SJCRH30 (cell line): ENCODE data around the gene SRD5A3. TPM values are rescaled to one million over a fixed set of nuclear protein-coding genes. Genes with fewer than 3 reads are reported as not detected.
"Not testable (repeated sequence)": the region's sequence is repeated elsewhere in the genome, so short reads cannot be mapped to it uniquely, and the experiment has no call there.

Source experiments
- DNase-seq, 2 experiments: peaks; one replicate each; pipeline ENCODE4 v3.0.0-alpha.2; 2015 to 2020
- H3K27ac ChIP-seq: fragments of 250-450 bp; sonication (Bioruptor Pico); 2 replicates; pipeline ENCODE4 v1.5.1; 2020; ENCODE audit warnings: mild to moderate bottlenecking, moderate library complexity
- H3K27me3 ChIP-seq: fragments of 250-450 bp; sonication (Bioruptor Pico); 2 replicates; pipeline ENCODE4 v1.5.1; 2020; ENCODE audit warnings: mild to moderate bottlenecking, moderate library complexity
- H3K36me3 ChIP-seq: fragments of 250-450 bp; sonication (Bioruptor Pico); 2 replicates; pipeline ENCODE4 v1.5.1; 2020; ENCODE audit warnings: mild to moderate bottlenecking, moderate library complexity
- H3K4me1 ChIP-seq: fragments of 250-450 bp; sonication (Bioruptor Pico); 2 replicates; pipeline ENCODE4 v1.5.1; 2020; ENCODE audit warnings: mild to moderate bottlenecking, moderate library complexity
- H3K4me3 ChIP-seq: fragments of 250-450 bp; sonication (Bioruptor Pico); 2 replicates; pipeline ENCODE4 v1.5.1; 2020; ENCODE audit warnings: mild to moderate bottlenecking, moderate library complexity
- H3K9me3 ChIP-seq: fragments of 250-450 bp; sonication (Bioruptor Pico); replicated peaks from 2 replicates; pipeline ENCODE4 v1.5.1; 2020; ENCODE audit warnings: mild to moderate bottlenecking, moderate library complexity
- total RNA-seq: library from RNA; depleted of rRNA; stranded (reverse); fragments of >200 nt; shearing (Covaris generic); gene quantifications from 2 replicates; pipeline ENCODE4 v1.2.3, GENCODE V29; 2014

SRD5A3 gene
- total RNA-seq, 1 experiment from 2014 or later: 5.8 TPM

DNA sequence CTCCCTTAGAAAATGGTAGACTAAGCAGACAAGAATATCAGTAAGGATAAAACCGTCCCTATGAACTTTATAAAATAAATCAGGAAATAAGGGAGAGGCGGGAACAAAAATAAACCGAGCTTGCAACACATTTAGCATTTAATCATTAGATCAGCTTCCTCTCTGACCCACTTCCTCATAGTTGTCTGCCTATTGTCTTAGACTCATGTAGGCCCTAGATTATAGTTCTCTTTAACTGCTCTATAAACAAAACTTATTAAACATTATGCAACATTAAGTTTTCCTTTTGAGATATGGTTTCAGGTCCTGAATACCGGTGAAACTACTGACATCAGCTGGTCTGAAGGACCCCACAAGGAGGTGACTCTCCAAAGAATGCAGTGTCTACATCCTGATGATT is 15.8 kb upstream of the SRD5A3 start:
- Histone ChIP-seq H3K36me3 (no peaks in the 10 kb centered on the region), H3K9me3 (peaks cover 4% of the 10 kb centered on the region; the same call in 1 of the 2 replicates), H3K4me3 (no peak overlapping the region), H3K27me3 (no peaks in the 10 kb centered on the region), H3K27ac (no peak overlapping the region), H3K4me1 (no peaks in the 10 kb centered on the region)
- DNase-seq: no peak

DNA sequence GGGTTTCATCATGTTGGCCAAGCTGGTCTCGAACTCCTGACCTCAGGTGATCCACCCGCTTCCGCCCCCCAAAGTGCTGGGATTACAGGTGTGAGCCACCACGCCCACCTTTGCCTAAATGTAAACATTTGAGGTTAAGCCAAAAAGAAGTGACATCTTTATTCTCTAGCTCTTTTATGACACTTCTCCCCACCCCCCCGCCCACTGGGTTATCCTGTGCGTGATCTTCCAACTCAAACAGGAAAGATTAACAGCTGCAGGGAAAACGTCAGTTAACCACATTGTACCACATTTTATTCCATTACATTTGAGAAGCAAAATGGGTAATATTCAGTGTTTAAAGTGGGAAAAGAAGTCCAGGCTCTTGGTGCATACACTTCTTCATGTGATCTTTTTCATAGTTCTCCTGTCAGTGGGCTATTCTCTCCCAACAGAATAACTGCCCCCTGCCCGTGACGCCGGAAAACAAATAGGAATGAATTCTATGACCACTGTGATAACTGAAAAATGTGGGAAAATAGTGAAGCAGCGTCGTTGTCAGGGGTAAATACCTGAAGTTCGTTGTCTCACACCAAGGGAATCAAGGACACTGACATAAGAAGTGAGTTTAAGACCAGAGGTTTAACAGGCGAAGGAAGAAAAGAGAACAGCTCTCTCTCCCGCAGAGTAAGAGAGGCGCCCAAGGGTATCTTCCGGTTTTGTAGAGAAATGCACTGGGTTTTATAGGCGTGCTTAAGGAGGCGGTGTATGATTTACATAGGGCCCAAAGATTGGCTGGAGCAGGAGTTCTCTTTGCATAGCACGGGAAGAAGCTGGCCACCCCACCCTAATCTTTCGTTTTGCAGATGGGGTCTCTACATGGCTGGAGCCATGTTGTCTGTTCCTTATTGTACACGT is 9.7 kb upstream of the SRD5A3 start:
- H3K9me3 ChIP-seq: no peaks in the 10 kb centered on the region
- peak in 1 of 2 experiments; percentile 9 for DNase-seq
- no peaks in the 10 kb centered on the region for H3K4me1 ChIP-seq
- no peak overlapping the region for H3K27ac ChIP-seq
- H3K4me3 ChIP-seq: no peak overlapping the region
- no peaks in the 10 kb centered on the region for H3K36me3 ChIP-seq
- H3K27me3 ChIP-seq: no peaks in the 10 kb centered on the region

DNA sequence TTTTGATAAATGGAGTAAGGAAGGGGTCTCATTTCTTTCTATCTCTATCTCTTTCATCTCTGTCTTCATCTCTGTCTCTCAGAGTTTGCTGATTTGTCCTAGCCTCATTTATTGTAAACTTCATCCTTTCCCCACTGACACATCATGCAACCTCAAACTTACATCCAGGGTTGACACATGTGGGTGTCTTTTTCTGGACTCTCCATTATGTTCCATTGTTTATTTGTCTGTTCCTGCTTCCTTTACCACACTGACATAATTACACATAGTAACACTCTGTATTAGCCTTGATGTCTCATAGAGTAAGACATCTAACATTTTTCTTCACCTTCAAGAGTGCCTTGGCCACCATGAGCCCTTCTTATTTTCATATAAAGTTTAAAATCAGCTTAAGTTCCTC is 8.1 kb upstream of the SRD5A3 start:
- Histone ChIP-seq H3K36me3 (no peaks in the 10 kb centered on the region), H3K9me3 (no peaks in the 10 kb centered on the region), H3K4me3 (no peak overlapping the region), H3K27me3 (no peaks in the 10 kb centered on the region), H3K27ac (no peak overlapping the region), H3K4me1 (no peaks in the 10 kb centered on the region)
- no peak for DNase-seq

DNA sequence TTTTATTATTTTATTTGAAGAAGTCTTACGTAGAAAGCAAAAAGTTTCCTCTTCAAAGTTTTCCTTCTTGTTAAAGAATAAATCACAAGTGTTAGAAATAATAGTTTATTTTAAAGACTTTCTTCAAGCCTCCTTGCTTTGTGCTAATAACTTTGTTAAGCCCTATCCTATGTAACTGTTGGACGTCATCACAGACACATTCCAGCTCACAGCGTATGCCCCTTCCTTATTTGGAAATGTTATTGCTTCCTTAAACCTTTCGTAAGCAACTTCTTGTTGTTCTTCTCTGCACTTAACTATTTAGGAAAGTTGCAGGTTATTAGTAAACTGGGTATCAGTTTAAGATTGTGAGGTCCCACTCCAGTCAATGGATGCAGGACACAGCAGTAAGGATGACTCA is 7.6 kb upstream of the SRD5A3 start:
- no peak for DNase-seq
- Histone ChIP-seq H3K27ac (no peak overlapping the region), H3K4me3 (no peak overlapping the region), H3K27me3 (no peaks in the 10 kb centered on the region), H3K9me3 (no peaks in the 10 kb centered on the region), H3K4me1 (no peaks in the 10 kb centered on the region), H3K36me3 (no peaks in the 10 kb centered on the region)

DNA sequence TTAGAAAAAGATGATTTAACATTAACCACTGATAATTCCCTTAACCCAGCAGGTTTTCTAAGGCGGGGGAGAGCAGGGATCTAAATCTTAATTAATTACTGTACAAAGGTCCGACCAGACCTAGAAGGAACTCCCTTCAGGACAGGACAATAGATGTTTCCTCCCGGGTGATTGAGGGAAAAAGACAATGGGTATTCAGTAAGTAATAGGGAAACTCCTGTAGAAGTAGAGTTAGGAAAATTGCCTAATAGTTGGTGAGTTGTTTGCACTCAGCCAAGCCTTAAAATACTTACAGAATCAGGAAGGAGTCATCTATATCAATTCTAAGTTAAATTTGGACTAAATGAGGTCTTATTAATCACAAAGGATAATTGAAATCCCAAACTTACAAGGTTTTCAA is 5.8 kb upstream of the SRD5A3 start:
- H3K4me1 ChIP-seq: peaks cover 3% of the 10 kb centered on the region

DNA sequence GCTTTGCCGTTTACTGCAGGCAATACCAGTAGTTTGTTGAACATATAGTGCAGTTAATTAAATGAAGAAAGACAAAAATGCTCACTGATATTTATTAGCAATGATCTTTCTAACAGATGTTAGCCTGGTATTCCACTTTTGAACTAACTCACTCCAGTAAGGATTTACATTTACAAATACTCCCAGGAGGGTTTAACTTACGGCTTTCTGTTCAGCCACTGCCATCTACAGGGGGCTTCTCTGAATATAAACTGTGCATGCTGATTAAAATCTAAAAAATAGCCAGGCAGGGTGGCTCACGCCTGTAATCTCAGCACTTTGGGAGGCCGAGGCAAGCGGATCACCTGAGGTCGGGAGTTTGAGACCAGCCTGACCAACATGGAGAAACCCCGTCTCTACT is 2.2 kb upstream of the SRD5A3 start:
- Histone ChIP-seq H3K9me3 (no peaks in the 10 kb centered on the region), H3K4me1 (peaks cover 8% of the 10 kb centered on the region), H3K36me3 (no peaks in the 10 kb centered on the region), H3K27ac (no peak overlapping the region), H3K4me3 (no peak overlapping the region), H3K27me3 (no peaks in the 10 kb centered on the region)
- DNase-seq: peak in 1 of 2 experiments; percentile 37

More for the DNA sequence above, 5.8 kb upstream of the SRD5A3 start:
- Histone ChIP-seq H3K36me3 (no peaks in the 10 kb centered on the region), H3K27me3 (no peaks in the 10 kb centered on the region), H3K4me3 (no peak overlapping the region), H3K9me3 (no peaks in the 10 kb centered on the region), H3K27ac (no peak overlapping the region)
- DNase-seq: no peak

DNA sequence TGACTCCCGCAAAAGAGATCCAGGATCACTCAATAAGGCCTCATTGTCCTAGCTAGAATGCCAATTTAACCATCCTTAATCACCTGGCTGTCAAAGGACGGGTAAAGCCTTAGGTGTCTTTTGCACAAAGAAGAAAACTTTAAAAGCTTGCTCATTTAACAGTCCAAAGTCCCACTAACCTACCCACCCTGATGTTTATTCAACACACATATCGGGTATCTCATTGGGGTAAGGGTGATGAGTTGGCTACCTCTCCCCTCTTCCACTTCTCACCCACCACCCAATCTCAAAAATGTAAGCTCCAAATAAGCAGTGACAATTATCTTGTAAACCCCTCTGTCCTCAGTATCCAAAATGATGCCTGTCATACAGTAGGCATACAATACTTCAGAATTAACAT is 988 bp upstream of the SRD5A3 start:
- H3K36me3 ChIP-seq: no peaks in the 10 kb centered on the region
- H3K27ac ChIP-seq: no peak overlapping the region
- no peaks in the 10 kb centered on the region for H3K27me3 ChIP-seq
- peaks cover 8% of the 10 kb centered on the region for H3K4me1 ChIP-seq
- H3K4me3 ChIP-seq: no peak overlapping the region
- H3K9me3 ChIP-seq: no peaks in the 10 kb centered on the region
- no peak for DNase-seq

DNA sequence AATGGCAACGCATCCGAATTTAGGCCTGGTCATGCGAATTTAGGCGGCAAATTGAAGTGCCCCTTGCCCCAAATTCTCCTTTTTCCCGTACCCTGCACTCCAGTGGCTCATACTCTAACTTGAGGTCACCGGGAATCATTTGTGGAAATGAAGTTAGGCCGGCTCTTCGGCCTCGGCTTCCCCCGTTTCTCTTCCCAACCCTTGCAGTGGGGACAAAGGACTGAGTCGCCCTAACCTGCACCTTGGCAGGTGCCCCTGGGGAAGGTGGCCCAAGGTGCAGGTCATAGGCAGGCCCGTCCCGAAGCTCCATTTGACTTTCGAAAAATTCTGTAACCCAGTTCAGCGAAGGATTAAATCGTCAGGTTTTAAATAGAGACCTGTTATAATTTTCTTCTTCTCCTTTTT is 811 bp downstream of the SRD5A3 start:
- DNase-seq: no peak
- no peaks in the 10 kb centered on the region for H3K27me3 ChIP-seq
- H3K9me3 ChIP-seq: no peaks in the 10 kb centered on the region
- no peaks in the 10 kb centered on the region for H3K36me3 ChIP-seq
- peak overlapping the region; percentile 69 for H3K4me3 ChIP-seq
- H3K4me1 ChIP-seq: peaks cover 8% of the 10 kb centered on the region
- H3K27ac ChIP-seq: peak overlapping the region; percentile 66; the same call in 1 of the 2 replicates

DNA sequence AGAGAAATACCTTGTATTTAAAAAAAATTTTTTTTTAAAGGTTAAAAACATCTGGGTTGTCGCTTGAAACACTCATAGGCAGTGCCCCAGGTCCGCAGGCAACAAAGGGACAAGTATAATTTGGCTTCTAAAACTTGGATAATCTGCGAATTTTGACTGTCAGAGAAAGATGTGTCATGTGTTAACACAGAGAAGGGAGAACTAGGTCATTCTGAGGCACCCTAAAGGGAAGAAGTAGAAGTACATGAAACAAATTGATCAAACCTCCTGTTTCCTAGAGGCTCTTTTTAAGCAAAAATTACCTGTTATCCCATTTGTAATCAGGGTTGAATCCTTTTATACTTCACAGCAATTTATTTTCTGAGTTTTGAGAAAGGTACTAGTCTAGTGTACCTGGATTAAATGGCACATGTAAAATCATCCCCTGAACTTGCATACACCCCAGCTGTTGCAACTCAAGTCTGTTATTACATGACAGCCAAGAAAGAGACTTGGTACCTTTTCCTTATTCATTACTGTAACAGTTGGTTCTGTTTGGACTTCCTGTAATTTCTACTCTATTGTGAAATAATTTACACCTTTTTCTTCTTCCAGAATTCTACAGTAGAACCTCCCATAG is 1.7 kb downstream of the SRD5A3 start:
- no peak overlapping the region for H3K4me3 ChIP-seq
- DNase-seq: no peak
- H3K27me3 ChIP-seq: no peaks in the 10 kb centered on the region
- H3K36me3 ChIP-seq: no peaks in the 10 kb centered on the region
- peaks cover 8% of the 10 kb centered on the region for H3K4me1 ChIP-seq
- no peaks in the 10 kb centered on the region for H3K9me3 ChIP-seq
- H3K27ac ChIP-seq: no peak overlapping the region

DNA sequence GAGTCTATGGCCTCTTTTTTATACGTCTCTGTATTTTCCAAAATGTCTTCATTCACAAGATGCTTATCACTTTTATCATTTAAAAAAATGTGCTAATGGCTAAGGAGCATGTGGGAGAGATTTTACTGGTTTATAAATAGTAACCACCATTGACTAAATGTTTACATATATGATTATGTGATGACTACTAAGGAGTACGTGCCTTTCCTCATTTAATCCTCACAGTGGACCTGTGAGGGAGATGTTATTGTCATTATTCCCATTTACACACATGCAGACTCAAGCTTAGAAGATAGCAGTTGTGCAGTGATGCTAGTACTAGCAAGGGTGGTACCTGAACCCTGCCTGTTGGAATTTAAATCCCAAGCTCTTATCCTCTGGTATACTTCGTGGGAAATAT is 2.4 kb downstream of the SRD5A3 start:
- Histone ChIP-seq H3K36me3 (no peaks in the 10 kb centered on the region), H3K4me3 (no peak overlapping the region), H3K27ac (no peak overlapping the region), H3K4me1 (peaks cover 8% of the 10 kb centered on the region), H3K27me3 (no peaks in the 10 kb centered on the region), H3K9me3 (no peaks in the 10 kb centered on the region)
- no peak for DNase-seq

DNA sequence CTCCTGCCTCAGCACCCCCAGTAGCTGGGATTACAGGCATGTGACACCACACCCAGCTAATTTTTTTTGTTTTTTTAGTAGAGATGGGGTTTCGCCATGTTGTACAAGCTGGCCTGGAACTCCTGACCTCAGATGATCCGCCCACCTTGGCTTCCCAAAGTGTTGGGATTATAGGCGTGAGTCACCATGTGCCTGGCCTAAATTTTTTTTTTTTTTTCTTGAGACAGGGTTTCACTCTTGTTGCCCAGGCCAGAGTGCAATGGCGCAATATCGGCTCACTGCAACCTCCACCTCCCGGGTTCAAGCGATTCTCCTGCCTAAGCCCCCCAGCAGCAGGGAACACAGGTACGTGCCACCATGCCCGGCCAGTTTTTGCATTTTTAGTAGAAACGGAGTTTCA is 4.8 kb downstream of the SRD5A3 start:
- H3K9me3 ChIP-seq, H3K36me3 ChIP-seq, H3K27ac ChIP-seq, H3K27me3 ChIP-seq, DNase-seq, H3K4me1 ChIP-seq, H3K4me3 ChIP-seq: not testable (repeated sequence)

DNA sequence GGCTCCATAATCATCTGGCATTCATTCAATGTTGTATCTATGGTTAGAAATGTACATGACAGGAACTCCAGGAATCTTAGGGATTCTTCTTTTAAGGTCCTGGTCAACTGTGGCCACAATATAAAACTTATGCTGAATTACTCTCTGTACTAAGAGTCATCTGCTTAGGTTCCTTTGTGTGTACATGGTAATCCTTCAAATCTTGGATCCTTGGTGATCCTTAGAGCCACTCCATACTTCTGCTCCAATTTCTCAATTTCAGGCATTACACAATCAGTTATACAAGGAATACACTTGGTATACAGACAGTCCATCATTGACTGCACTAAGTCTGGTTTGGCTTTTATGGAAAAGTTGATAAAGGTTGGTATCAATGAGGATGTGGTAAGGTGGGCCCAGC is 5.8 kb downstream of the SRD5A3 start:
- Histone ChIP-seq H3K4me3 (no peak overlapping the region), H3K27me3 (no peaks in the 10 kb centered on the region), H3K27ac (no peak overlapping the region), H3K9me3 (no peaks in the 10 kb centered on the region), H3K4me1 (no peaks in the 10 kb centered on the region), H3K36me3 (no peaks in the 10 kb centered on the region)
- no peak for DNase-seq

DNA sequence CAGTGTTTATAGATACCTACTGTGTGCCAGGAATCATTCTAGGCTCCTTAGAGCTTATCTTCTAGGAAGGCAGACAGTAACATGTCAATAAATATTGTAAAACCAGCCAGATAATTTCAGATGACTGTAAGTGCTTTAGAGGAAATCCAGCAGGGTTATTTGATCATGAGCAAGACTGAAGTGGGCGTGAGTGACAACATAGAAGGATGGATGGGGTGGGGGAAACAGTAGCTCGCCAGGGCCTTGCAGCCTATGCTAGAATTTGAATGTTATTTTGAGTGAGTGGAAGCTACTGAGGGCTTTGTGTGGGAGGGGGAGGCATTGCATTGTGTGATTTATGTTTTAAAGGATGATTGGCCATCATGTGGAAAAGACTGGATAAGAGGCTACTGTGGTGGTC is 6.7 kb downstream of the SRD5A3 start:
- no peak for DNase-seq
- Histone ChIP-seq H3K27ac (no peak overlapping the region), H3K36me3 (no peaks in the 10 kb centered on the region), H3K9me3 (no peaks in the 10 kb centered on the region), H3K4me1 (no peaks in the 10 kb centered on the region), H3K4me3 (no peak overlapping the region), H3K27me3 (no peaks in the 10 kb centered on the region)

DNA sequence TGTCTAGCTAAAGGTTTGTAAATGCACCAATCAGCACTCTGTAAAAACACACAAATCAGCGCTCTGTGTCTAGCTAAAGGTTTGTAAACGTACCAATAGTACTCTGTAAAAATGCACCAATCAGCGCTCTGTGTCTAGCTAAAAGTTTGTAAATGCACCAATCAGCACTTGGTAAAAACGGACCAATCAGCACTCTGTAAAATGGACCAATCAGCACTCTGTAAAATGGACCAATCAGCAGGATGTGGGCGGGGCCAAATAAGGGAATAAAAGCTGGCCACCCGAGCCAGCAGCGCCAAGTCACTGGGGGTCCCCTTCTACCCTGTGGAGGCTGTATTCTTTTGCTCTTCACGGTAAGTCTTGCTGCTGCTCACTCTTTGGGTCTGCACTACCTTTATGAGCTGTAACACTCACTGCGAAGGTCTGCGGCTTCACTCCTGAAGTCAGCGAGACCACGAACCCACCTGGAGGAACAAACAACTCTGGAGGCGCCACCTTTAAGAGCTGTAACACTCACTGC is 7.2 kb downstream of the SRD5A3 start:
- not testable (repeated sequence) for H3K36me3 ChIP-seq, H3K27ac ChIP-seq, H3K9me3 ChIP-seq, H3K4me3 ChIP-seq, DNase-seq, H3K27me3 ChIP-seq, H3K4me1 ChIP-seq

DNA sequence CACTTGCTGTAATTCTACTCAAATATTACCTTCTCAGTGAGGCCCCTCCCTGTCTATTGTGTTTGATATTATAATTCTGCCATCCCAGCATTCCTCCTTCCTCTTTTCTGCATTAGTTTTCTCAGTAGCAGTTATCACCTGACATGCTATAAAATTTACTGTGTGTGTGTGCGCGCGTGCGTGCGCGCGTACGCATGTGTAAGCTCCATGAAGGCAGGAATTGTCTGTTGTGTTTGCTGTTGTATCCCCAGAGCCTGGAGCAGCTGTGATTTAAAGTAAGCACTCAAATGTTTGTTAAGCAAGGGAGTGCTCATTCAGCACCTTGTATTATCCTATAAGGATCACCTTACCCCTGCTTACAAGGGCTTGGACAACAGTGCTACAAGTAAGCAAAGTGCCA is 8.6 kb downstream of the SRD5A3 start:
- no peaks in the 10 kb centered on the region for H3K4me1 ChIP-seq
- no peak for DNase-seq
- H3K36me3 ChIP-seq: no peaks in the 10 kb centered on the region
- no peak overlapping the region for H3K4me3 ChIP-seq
- H3K27me3 ChIP-seq: no peaks in the 10 kb centered on the region
- H3K27ac ChIP-seq: no peak overlapping the region
- no peaks in the 10 kb centered on the region for H3K9me3 ChIP-seq
